Mucosa of stomach (tissue), 1 donor: Measurements from ENCODE around the gene VWA8.
"Not testable (repeated sequence)": the region's sequence is repeated elsewhere in the genome, so short reads cannot be mapped to it uniquely, and the experiment has no call there.

Experiments
- H3K27me3 ChIP-seq: one replicate; pipeline ENCODE4 v1.7.0; 2013; ENCODE audit warnings: mild to moderate bottlenecking, low read length; ENCODE audit not compliant: control insufficient read depth, insufficient read depth
- H3K36me3 ChIP-seq: one replicate; pipeline ENCODE4 v1.7.0; 2013; ENCODE audit warnings: low read length; ENCODE audit not compliant: control insufficient read depth, insufficient read depth
- H3K4me1 ChIP-seq: one replicate; pipeline ENCODE4 v1.7.0; 2013; ENCODE audit warnings: mild to moderate bottlenecking, low read length; ENCODE audit not compliant: control insufficient read depth, insufficient read depth
- H3K4me3 ChIP-seq: one replicate; pipeline ENCODE4 v1.7.0; 2013; ENCODE audit warnings: low read length
- H3K9ac ChIP-seq: one replicate; pipeline ENCODE4 v1.7.0; 2013; ENCODE audit warnings: mild to moderate bottlenecking, low read length, moderate library complexity
- H3K9me3 ChIP-seq: one replicate; pipeline ENCODE4 v1.7.0; 2013; ENCODE audit warnings: mild to moderate bottlenecking, low read length, moderate library complexity; ENCODE audit not compliant: control insufficient read depth
- donor health status: Pancreatic carcinoma.

VWA8 gene

GRCh38 chr13:41837629-41838028, 123.3 kb downstream of the VWA8 start:
- Histone ChIP-seq H3K9me3 (no peaks in the 10 kb centered on the region), H3K4me3 (no peak overlapping the region), H3K9ac (no peak overlapping the region), H3K36me3 (no peaks in the 10 kb centered on the region), H3K4me1 (no peaks in the 10 kb centered on the region), H3K27me3 (no peaks in the 10 kb centered on the region)

GRCh38 chr13:41835871-41836270, 125.0 kb downstream of the VWA8 start:
- no peak overlapping the region for H3K9ac ChIP-seq

GRCh38 chr13:41834697-41835096, 126.2 kb downstream of the VWA8 start:
- not testable (repeated sequence) for H3K4me3 ChIP-seq, H3K9ac ChIP-seq, H3K9me3 ChIP-seq, H3K27me3 ChIP-seq, H3K4me1 ChIP-seq, H3K36me3 ChIP-seq

More at GRCh38 chr13:41835871-41836270, 125.0 kb downstream of the VWA8 start:
- Histone ChIP-seq H3K4me1 (no peaks in the 10 kb centered on the region), H3K4me3 (no peak overlapping the region), H3K27me3 (no peaks in the 10 kb centered on the region), H3K9me3 (no peaks in the 10 kb centered on the region), H3K36me3 (no peaks in the 10 kb centered on the region)

DNA sequence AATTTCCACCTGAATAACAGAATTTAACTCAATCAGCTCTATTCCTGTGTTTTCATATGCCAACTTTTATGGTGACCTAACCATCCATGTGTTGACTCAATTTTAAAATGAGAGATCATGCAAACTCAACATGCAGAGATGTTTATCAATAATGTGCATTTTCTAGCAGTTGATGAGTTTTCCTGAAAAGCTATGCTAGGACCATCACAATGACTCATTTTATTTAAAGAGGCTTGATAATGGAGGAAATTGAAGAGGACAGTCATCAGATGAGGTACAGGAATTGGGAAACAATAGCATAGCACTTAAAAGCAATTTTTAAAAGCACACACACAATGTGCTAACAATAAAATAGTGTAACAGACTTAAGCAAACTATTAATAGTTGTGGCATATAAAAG, 127.1 kb downstream of the VWA8 start:
- Histone ChIP-seq H3K9ac (no peak overlapping the region), H3K4me3 (no peak overlapping the region), H3K9me3 (no peaks in the 10 kb centered on the region), H3K4me1 (no peaks in the 10 kb centered on the region), H3K36me3 (no peaks in the 10 kb centered on the region), H3K27me3 (no peaks in the 10 kb centered on the region)

DNA sequence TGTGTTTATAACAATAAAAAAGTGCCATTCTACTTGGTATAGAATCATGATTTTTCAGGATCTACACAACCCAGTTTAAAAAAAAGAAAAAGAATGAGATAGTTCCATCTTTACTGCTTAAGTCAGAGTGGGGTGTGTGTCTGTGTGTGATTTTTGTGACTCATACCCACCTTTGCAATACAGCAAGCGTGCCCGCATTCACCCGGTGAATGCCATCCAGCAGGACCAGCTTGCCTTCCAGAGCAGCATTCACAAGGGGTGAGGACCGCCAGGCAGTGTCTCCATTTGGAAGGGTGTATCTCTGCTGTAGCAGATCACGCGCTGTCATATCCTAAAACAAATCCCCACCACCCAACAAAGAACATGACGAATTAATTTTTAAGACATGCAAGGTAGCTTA, 127.7 kb downstream of the VWA8 start:
- Histone ChIP-seq H3K27me3 (no peaks in the 10 kb centered on the region), H3K36me3 (no peaks in the 10 kb centered on the region), H3K9ac (no peak overlapping the region), H3K9me3 (no peaks in the 10 kb centered on the region), H3K4me3 (no peak overlapping the region), H3K4me1 (no peaks in the 10 kb centered on the region)

DNA sequence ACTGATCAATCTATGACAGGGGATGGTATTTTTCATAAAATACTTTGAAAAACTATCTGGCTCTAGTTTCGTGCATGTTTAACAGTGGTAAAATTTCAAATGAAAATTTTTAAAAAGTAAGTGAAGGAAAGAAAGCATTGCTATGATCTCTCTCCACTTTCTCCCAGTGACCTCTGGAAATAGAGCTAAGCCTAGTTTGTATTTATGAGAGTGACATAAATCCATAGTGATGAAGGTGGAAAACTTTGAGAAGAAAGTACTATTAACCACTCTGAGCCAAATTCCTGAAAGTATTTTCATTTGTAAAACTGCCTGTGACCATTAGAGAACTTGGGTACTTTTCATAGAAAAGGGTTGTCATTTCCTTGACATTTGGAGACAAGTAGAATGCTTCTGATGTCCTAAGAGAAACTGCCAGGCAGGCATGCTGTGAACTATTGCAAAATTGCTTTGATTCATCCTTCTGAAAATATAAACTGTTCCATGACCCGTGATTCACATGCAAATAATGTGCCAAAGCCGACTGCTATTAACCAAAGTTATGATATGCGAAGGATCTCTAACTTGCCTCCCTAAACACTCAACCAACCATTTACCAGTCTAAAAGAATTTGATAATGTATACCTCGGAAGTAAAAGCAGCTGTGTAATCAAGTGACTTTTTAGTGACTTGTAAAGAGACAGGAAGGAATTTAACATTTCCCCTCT, 133.2 kb downstream of the VWA8 start:
- Histone ChIP-seq H3K36me3 (no peaks in the 10 kb centered on the region), H3K27me3 (no peaks in the 10 kb centered on the region), H3K9ac (no peak overlapping the region), H3K4me1 (no peaks in the 10 kb centered on the region), H3K4me3 (no peak overlapping the region), H3K9me3 (no peaks in the 10 kb centered on the region)

GRCh38 chr13:41825691-41826090, 135.2 kb downstream of the VWA8 start:
- Histone ChIP-seq H3K4me1 (no peaks in the 10 kb centered on the region), H3K9ac (no peak overlapping the region), H3K36me3 (no peaks in the 10 kb centered on the region), H3K4me3 (no peak overlapping the region), H3K27me3 (no peaks in the 10 kb centered on the region), H3K9me3 (no peaks in the 10 kb centered on the region)

- H3K4me1 ChIP-seq = no peaks in the 10 kb centered on the region
- H3K9me3 ChIP-seq = no peaks in the 10 kb centered on the region
- H3K9ac ChIP-seq = no peak overlapping the region
- H3K4me3 ChIP-seq = no peak overlapping the region
- H3K36me3 ChIP-seq = no peaks in the 10 kb centered on the region
- no peaks in the 10 kb centered on the region for H3K27me3 ChIP-seq
Observed at GRCh38 chr13:41823476-41823875, 137.4 kb downstream of the VWA8 start.

- H3K27me3 ChIP-seq = no peaks in the 10 kb centered on the region
- no peak overlapping the region for H3K4me3 ChIP-seq
- no peaks in the 10 kb centered on the region for H3K36me3 ChIP-seq
- no peaks in the 10 kb centered on the region for H3K9me3 ChIP-seq
- no peaks in the 10 kb centered on the region for H3K4me1 ChIP-seq
- H3K9ac ChIP-seq = no peak overlapping the region
Observed at GRCh38 chr13:41822560-41822959, 138.3 kb downstream of the VWA8 start.

DNA sequence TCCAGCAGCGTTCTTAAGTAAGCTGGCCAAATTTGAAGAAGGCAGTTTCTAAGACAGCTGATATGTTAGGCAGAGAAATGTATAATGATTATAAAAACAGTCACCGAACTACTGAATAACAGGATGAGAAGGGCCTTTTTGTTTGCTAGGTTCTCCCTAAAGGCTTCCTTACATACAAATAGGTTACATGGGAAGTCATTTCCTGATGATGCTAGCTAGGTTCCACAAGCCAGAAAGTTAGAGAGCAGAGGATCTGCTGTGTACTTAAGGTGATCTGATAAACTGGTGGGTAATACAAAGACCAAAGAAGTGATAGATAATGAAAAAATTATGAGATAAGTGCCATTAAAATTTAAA, 139.7 kb downstream of the VWA8 start:
- H3K4me1 ChIP-seq = no peaks in the 10 kb centered on the region
- H3K9ac ChIP-seq = no peak overlapping the region
- no peak overlapping the region for H3K4me3 ChIP-seq
- H3K9me3 ChIP-seq = no peaks in the 10 kb centered on the region
- H3K27me3 ChIP-seq = no peaks in the 10 kb centered on the region
- no peaks in the 10 kb centered on the region for H3K36me3 ChIP-seq

- Histone ChIP-seq H3K27me3 (no peaks in the 10 kb centered on the region), H3K4me3 (no peak overlapping the region), H3K9ac (no peak overlapping the region), H3K4me1 (no peaks in the 10 kb centered on the region), H3K36me3 (no peaks in the 10 kb centered on the region), H3K9me3 (no peaks in the 10 kb centered on the region)
Observed at GRCh38 chr13:41820581-41821237, 140.2 kb downstream of the VWA8 start.

DNA sequence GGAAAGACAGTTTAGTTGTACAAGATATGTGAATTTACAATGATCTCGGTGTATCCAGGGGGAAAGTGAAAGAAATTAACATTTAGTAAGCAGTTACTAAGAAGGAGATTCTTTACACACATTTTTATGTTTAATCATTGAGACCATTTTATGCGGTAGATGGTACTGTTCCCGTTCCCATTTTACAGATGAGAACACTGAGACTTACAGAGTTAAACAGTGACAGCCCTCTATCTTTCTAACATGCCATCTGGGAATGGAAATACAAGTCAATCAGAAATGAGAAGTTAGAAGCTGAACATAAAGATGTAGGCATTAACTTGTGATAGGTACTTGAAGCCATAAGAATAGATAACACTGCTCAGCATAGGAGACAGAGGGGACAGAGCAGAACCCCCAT, 144.9 kb downstream of the VWA8 start:
- no peaks in the 10 kb centered on the region for H3K4me1 ChIP-seq
- no peaks in the 10 kb centered on the region for H3K27me3 ChIP-seq
- H3K9ac ChIP-seq = no peak overlapping the region
- no peak overlapping the region for H3K4me3 ChIP-seq
- peaks cover 4% of the 10 kb centered on the region for H3K36me3 ChIP-seq
- no peaks in the 10 kb centered on the region for H3K9me3 ChIP-seq
